Aorta (tissue), 5 donors: ENCODE measurements around the gene TWNK. TPM values are rescaled to one million over a fixed set of nuclear protein-coding genes. Genes with fewer than 3 reads are reported as not detected.

ENCODE experiments used
- ATAC-seq: fragments of 200-7000 bp; cut with Tn5 transposase; one replicate; pipeline ENCODE4 v1.9.1; 2022; ENCODE audit warnings: moderate library complexity; ENCODE audit not compliant: low FRiP score
- DNase-seq, 2 donors: peaks; one replicate each; pipeline ENCODE4 v3.0.0-alpha.2; 2020
- H3K27ac ChIP-seq, 2 donors: one replicate each; pipeline ENCODE4 v1.5.1; 2013; ENCODE audit warnings: low read length in 2 of 2, mild to moderate bottlenecking in 2 of 2, moderate library complexity in 2 of 2, control low read depth in 1 of 2, inconsistent platforms in 1 of 2, low read depth in 1 of 2
- H3K27me3 ChIP-seq, 2 donors: one replicate each; pipeline ENCODE4 v1.6.1; 2013; ENCODE audit warnings: control low read depth in 1 of 2, low read length in 1 of 2, mild to moderate bottlenecking in 1 of 2, moderate library complexity in 1 of 2; ENCODE audit not compliant: insufficient read depth in 2 of 2, control insufficient read depth in 1 of 2
- H3K36me3 ChIP-seq, 2 donors: one replicate each; pipeline ENCODE4 v1.6.1; 2013; ENCODE audit warnings: control low read depth in 1 of 2, low read length in 1 of 2, mild to moderate bottlenecking in 1 of 2; ENCODE audit not compliant: insufficient read depth in 2 of 2, control insufficient read depth in 1 of 2
- H3K4me1 ChIP-seq, 2 donors: one replicate each; pipeline ENCODE4 v1.6.1; 2013; ENCODE audit warnings: low read length in 2 of 2, control low read depth in 1 of 2, mild to moderate bottlenecking in 1 of 2, moderate library complexity in 1 of 2; ENCODE audit not compliant: insufficient read depth in 2 of 2, control insufficient read depth in 1 of 2
- H3K4me3 ChIP-seq, 2 donors: one replicate each; pipeline ENCODE4 v1.5.1; 2013; ENCODE audit warnings: low read length in 2 of 2, control low read depth in 1 of 2, mild to moderate bottlenecking in 1 of 2
- H3K9me3 ChIP-seq: one replicate; pipeline ENCODE4 v1.6.1; 2013; ENCODE audit warnings: mild to moderate bottlenecking, low read length; ENCODE audit not compliant: control insufficient read depth
- WGBS, 2 donors: extraction: QIAGEN DNeasy Blood & Tissue Kit; methylation state at CpG; one replicate each; pipeline ENCODE4 v1.1.7; 2013; 5-methylcytosine and 5-hydroxymethylcytosine counted together
- intact Hi-C, 2 donors: fragments of 100-400 bp; cut with DNase I; formaldehyde crosslinking; loops; one replicate each; pipeline versions ENCODE4 v1.14.2 to v1.15.0; 2022
- polyA plus RNA-seq, 2 donors: library from polyadenylated mRNA; stranded (reverse); fragments of 200-250 nt; gene quantifications; one replicate each; pipeline ENCODE4 v1.2.3, GENCODE V29; 2013
- total RNA-seq, 2 donors: library from RNA; stranded (reverse); fragmentation: NEBNext Ultra II Directional; extraction: Animal tissue kit (Norgen Biotek cat#: 25700); gene quantifications; one replicate each; pipeline ENCODE4 v1.2.1, GENCODE V29; 2021
- donor health status: healthy with polysubstance abuse.
- donor health status: Bipolar disorder and iron deficiency.
- donor health status: DM: no; HTN: no; CAD: no.
- donor health status: DM: no; HTN: no; CAD: no.
- donor health status: DM: yes; HTN: yes; CAD: no.

Gene TWNK
- total and polyA plus RNA-seq, 4 donors: 3.0 to 5.7 (median 4.6) TPM

DNA sequence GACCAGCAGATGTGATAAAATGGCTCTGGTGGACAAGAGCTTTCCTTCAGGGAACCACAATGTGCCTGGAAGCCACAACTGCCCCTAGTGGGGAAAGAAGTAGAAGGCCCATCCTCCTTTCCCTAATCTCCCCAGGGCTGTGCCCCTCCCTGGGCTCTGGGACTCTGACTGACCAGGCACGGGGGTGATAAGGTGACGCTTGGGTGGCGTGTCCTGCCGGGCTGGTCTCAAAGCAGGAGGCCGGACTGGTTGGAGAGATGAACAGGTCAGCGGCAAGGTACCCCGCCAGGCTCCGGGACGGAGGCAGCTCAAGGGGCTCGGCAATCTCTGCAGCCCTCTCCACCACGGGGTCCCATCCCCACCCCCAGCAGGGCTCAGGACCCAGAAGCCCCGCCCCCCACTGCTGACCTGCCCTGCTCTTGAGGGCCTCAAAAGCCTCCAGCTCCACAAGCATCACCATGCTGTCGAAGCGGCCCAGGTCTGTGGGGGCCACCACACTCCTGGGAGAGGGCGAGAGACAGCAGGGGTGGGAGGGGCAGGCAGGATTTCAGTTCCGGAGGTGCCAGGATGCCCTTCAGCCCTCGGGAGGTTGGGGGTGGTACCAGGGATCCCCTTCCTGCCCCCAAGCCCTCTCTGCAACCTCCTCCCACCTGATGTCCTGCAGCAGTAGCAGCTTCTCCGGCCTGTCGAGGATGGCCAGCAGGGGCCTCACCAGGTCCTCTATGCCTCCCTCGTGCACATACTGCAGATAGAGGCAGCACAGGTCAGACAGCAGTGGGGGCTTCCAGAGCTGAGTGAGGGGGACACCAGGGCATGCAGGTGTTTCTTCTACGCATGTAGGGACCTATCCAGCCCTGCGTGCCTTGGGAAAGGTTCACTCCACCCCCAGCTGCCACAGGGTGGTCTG is 24.4 kb downstream of the TWNK start:
- intact Hi-C loops: loop anchor here in 1 of 2 donors (2.0 kb wide), 1 partner anchor 13 kb away; the partner anchor contains the start of gene LZTS2
- no peak overlapping the region for H3K27ac ChIP-seq
- ATAC-seq (no peak), DNase-seq (peak in 1 of 2 donors; percentile 70)
- H3K4me1 ChIP-seq: no peaks in the 10 kb centered on the region
- no peaks in the 10 kb centered on the region for H3K27me3 ChIP-seq
- H3K4me3 ChIP-seq: no peak overlapping the region
- WGBS, 2 donors: 63 to 66% methylated on average over 21 to 22 of the region's 22 CpGs
- no peaks in the 10 kb centered on the region for H3K36me3 ChIP-seq
- H3K9me3 ChIP-seq: no peaks in the 10 kb centered on the region

GRCh38 chr10:101012525-101013364 is 25.4 kb downstream of the TWNK start:
- no peaks in the 10 kb centered on the region for H3K36me3 ChIP-seq
- H3K27me3 ChIP-seq: no peaks in the 10 kb centered on the region
- peak; percentile 94 to 96 for DNase-seq
- intact Hi-C loops: loop anchor here in 1 of 2 donors (2.0 kb wide), 1 partner anchor 14 kb away; the partner anchor contains the start of gene LZTS2
- no peaks in the 10 kb centered on the region for H3K4me1 ChIP-seq
- WGBS, 2 donors: 19 to 22% methylated on average over 13 to 14 of the region's 14 CpGs
- no peaks in the 10 kb centered on the region for H3K9me3 ChIP-seq
- peak; percentile 90 for ATAC-seq
- no peak overlapping the region for H3K27ac ChIP-seq
- no peak overlapping the region for H3K4me3 ChIP-seq

DNA sequence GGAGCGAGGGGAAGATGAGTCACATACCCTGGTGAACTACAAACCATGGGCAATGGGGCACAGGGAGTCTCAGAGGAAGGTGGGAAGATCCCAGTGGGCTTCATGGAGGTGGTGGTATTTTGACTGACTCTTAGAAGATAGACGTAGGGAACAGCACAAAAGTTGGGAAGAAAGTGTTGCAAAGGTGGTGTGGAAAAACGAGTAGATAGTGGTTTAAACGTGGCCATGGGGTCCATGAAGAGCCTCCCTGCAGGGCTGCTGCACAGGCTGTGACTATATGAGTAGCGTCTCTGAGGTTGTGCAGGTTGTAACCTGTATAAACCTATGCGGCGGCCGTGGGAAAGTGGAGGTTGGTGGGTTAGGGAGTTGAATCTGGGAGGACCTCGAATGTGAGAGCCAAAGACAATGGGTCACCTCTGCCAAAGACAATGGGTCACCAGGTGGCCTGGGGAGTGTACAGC is 26.1 kb downstream of the TWNK start:
- intact Hi-C loops: loop anchor here in 1 of 2 donors (2.0 kb wide), 1 partner anchor 15 kb away; the partner anchor contains the start of gene LZTS2
- ATAC-seq: no peak
- no peaks in the 10 kb centered on the region for H3K36me3 ChIP-seq
- no peak overlapping the region for H3K4me3 ChIP-seq
- H3K27ac ChIP-seq: no peak overlapping the region
- no peak for DNase-seq
- no peaks in the 10 kb centered on the region for H3K9me3 ChIP-seq
- H3K4me1 ChIP-seq: no peaks in the 10 kb centered on the region
- H3K27me3 ChIP-seq: no peaks in the 10 kb centered on the region
- WGBS, 2 donors: 50 to 52% methylated on average over 9 of the region's 9 CpGs

GRCh38 chr10:101014230-101014884 is 27.0 kb downstream of the TWNK start:
- H3K36me3 ChIP-seq: no peaks in the 10 kb centered on the region
- no peaks in the 10 kb centered on the region for H3K4me1 ChIP-seq
- intact Hi-C loops: loop anchor here in 1 of 2 donors (1.0 kb wide), 1 partner anchor 20 kb away; no protein-coding TSS in a partner anchor
- no peaks in the 10 kb centered on the region for H3K27me3 ChIP-seq
- DNase-seq (peak; percentile 84 to 96), ATAC-seq (peak; percentile 86)
- H3K27ac ChIP-seq: no peak overlapping the region
- H3K4me3 ChIP-seq: no peak overlapping the region
- H3K9me3 ChIP-seq: no peaks in the 10 kb centered on the region
- WGBS, 2 donors: 18 to 19% methylated on average over 11 of the region's 11 CpGs

DNA sequence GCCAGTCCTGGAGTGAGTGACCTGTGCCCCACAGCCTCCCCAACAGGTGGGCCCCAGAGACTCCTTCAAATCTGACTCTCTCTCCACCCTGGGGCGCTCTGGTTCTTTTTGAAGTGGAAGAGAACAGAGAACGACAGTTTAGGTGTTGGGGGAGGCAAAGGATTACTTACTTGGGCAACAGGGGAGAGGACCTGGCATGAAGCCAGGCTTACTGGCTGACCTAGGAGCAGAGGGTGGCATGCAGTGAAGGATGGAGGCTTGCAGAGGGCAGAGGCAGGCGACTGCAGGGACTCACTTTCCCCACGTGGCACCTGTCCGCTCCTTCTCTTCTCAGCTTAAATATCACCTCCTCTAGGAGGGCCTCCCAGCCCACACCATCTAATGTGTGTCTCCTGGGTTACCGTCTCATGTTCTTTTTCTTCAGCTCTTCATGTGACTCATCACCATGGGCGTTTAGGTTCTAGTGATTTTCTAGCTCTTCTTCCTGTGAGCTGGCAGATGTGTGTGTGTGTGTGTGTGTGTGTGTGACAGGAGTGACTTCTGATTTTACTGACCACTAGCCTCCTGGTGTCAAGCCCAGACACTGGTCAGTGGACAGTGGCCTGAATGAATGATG is 27.7 kb downstream of the TWNK start:
- Histone ChIP-seq H3K4me1 (no peaks in the 10 kb centered on the region), H3K27ac (no peak overlapping the region), H3K9me3 (no peaks in the 10 kb centered on the region), H3K27me3 (no peaks in the 10 kb centered on the region), H3K4me3 (no peak overlapping the region), H3K36me3 (no peaks in the 10 kb centered on the region)
- WGBS, 2 donors: 46 to 61% methylated on average over 6 to 7 of the region's 7 CpGs
- ATAC-seq (no peak), DNase-seq (no peak)
- intact Hi-C loops: loop anchor here in 1 of 2 donors (1.0 kb wide), 1 partner anchor 21 kb away; no protein-coding TSS in a partner anchor

DNA sequence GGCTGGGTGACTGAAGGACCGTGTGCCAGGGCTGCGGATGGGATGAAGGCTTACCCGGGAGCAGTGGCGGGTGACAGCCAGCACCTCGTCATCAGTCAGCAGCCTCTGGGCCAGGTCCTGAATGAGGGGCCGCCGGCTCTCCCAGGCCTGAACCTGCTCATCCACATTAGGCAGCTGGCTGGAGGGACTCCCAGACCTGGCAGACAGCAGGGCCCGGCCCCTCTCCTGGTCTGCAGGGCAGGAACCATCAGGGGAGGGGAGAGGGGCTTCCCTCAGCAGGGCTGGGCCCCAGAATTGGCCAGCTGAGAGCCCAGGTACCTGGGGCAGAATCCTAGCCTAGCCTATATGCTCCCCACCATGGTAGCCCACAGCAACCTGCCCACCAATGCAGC is 28.2 kb downstream of the TWNK start:
- DNase-seq: peak in 1 of 2 donors; percentile 73

DNA sequence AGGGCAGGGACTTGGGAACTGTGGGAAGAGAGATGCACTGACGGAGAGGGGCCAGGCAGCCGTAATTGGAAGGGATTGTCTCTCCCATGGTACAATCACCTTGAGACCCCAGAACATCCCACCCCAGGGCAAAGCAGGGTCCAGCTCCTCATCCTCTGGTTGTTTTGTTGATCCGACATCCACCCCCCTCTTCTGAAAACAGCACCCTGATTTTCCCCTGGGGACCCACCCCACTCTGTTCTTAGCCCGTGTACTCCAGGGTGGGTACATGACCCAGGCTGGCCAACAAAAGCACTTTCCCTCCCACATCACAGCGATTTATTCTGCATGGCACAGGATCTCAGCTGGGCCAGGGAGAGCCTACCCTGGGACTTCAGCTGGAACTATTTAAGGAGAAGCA is 29.5 kb downstream of the TWNK start:
- DNase-seq: no peak
- Histone ChIP-seq H3K27ac (no peak overlapping the region), H3K27me3 (no peaks in the 10 kb centered on the region), H3K4me1 (no peaks in the 10 kb centered on the region), H3K4me3 (no peak overlapping the region), H3K9me3 (no peaks in the 10 kb centered on the region), H3K36me3 (no peaks in the 10 kb centered on the region)
- ATAC-seq: no peak
- intact Hi-C loops: no loop called here
- WGBS, 2 donors: 54 to 59% methylated on average over 5 of the region's 5 CpGs

More for the DNA sequence above, 28.2 kb downstream of the TWNK start:
- H3K27ac ChIP-seq: no peak overlapping the region
- no peaks in the 10 kb centered on the region for H3K27me3 ChIP-seq
- no peaks in the 10 kb centered on the region for H3K36me3 ChIP-seq
- H3K9me3 ChIP-seq: no peaks in the 10 kb centered on the region
- 79 to 84% methylated on average over 6 to 8 of the region's 8 CpGs for WGBS, 2 donors
- ATAC-seq: no peak
- no peak overlapping the region for H3K4me3 ChIP-seq
- no peaks in the 10 kb centered on the region for H3K4me1 ChIP-seq
- intact Hi-C loops: no loop called here
